ENCODE measurements around the gene ANKS1B.

Gene ANKS1B

DNA sequence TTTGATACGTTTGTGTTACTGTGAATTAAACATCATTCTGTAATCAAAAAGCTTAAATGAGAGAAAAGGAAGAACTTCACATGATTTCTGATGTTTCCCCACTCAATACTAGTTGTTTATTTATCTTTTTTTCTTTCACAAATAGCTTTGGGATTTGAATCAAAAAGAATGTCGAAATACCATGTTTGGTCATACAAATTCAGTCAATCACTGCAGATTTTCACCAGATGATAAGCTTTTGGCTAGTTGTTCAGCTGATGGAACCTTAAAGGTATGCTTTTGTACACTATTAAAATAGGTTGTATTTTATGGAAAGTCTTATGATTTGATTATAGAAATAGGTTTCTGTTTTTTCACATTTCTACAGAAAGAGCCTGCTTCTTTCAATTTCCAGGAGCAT, 1298.1 kb downstream of the ANKS1B start:
- DNase-seq, result no peak
